Ovary (tissue), 3 donors: ENCODE measurements around the gene FMO4.
"Not testable (repeated sequence)": the region's sequence is repeated elsewhere in the genome, so short reads cannot be mapped to it uniquely, and the experiment has no call there.

Experiments used
- CTCF ChIP-seq, 3 donors: fragments of 450-650 bp in 2 of 3; fragments of 200-600 bp in 1 of 3; IDR thresholded peaks; one replicate each; pipeline versions ENCODE4 v1.5.1 to v1.8.0; 2016 to 2022; ENCODE audit warnings: antibody characterized with exemption in 3 of 3, mild to moderate bottlenecking in 1 of 3
- POLR2A ChIP-seq: fragments of 450-650 bp; IDR thresholded peaks from one replicate; pipeline ENCODE4 v1.6.1; 2017; ENCODE audit warnings: antibody characterized with exemption, mild to moderate bottlenecking, moderate library complexity
- donor health status: DM: no; HTN: no; CAD: no.

DNA sequence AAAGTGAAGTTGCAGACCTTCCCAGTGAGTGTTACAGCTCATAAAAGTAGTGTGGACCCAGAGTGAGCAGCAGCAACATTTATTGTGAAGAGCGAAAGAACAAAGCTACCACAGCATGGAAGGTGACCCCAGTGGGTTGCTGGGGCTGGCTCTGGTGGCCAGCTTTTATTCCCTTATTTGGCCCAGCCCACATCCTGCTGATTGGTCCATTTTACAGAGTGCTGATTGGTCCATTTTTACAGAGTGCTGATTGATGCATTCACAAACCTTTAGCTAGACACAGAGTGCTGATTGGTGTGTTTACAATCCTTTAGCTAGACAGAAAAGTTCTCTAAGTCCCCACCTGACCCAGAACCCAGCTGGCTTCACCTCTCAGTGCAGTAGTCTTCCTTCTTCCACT is 76.8 kb downstream of the FMO4 start:
- TF ChIP-seq CTCF (IDR thresholded peaks at IDR 0.05); POLR2A: not testable (repeated sequence)
